Endothelial cell (in vitro differentiated cells): Measurements from ENCODE around the gene NCSTN. TPM values are rescaled to one million over a fixed set of nuclear protein-coding genes. Genes with fewer than 3 reads are reported as not detected.

ENCODE experiments used
- DNase-seq: peaks from one replicate; pipeline ENCODE4 v3.0.0; 2021; ENCODE audit warnings: low spot score
- H3K27ac Mint-ChIP-seq: one replicate; pipeline ENCODE4 v1.8.0; 2021; ENCODE audit warnings: mixed read lengths, inconsistent platforms; ENCODE audit not compliant: unreplicated experiment
- H3K27me3 Mint-ChIP-seq: one replicate; pipeline ENCODE4 v1.8.0; 2021; ENCODE audit warnings: mild to moderate bottlenecking, moderate library complexity, mixed read lengths, inconsistent platforms; ENCODE audit not compliant: unreplicated experiment
- H3K36me3 Mint-ChIP-seq: one replicate; pipeline ENCODE4 v1.8.0; 2021; ENCODE audit warnings: mild to moderate bottlenecking, low read depth, mixed read lengths, inconsistent platforms; ENCODE audit not compliant: unreplicated experiment
- H3K4me1 Mint-ChIP-seq: one replicate; pipeline ENCODE4 v1.8.0; 2021; ENCODE audit warnings: mild to moderate bottlenecking, mixed read lengths, inconsistent platforms; ENCODE audit not compliant: unreplicated experiment
- H3K4me3 Mint-ChIP-seq: one replicate; pipeline ENCODE4 v1.8.0; 2021; ENCODE audit warnings: mild to moderate bottlenecking, mixed read lengths, inconsistent platforms; ENCODE audit not compliant: unreplicated experiment
- H3K9me3 Mint-ChIP-seq: one replicate; pipeline ENCODE4 v1.8.0; 2021; ENCODE audit warnings: mixed read lengths, inconsistent platforms; ENCODE audit not compliant: unreplicated experiment
- total RNA-seq: library from RNA; stranded (reverse); fragmentation: NEBNext Ultra II Directional; extraction: Animal tissue kit (Norgen Biotek cat#: 25700); gene quantifications from one replicate; pipeline ENCODE4 v1.2.1, GENCODE V29; 2021; ENCODE audit not compliant: unreplicated experiment
- TF ChIP-seq, protein P1 (sequence below): fragments of 200-600 bp; sonication (generic); IDR thresholded peaks from one replicate; pipeline ENCODE4 v1.5.0; 2021; ENCODE audit warnings: antibody characterized with exemption; ENCODE audit not compliant: unreplicated experiment

The NCSTN gene
- total RNA-seq, 1 donor from 2014 or later, result 115 TPM

DNA sequence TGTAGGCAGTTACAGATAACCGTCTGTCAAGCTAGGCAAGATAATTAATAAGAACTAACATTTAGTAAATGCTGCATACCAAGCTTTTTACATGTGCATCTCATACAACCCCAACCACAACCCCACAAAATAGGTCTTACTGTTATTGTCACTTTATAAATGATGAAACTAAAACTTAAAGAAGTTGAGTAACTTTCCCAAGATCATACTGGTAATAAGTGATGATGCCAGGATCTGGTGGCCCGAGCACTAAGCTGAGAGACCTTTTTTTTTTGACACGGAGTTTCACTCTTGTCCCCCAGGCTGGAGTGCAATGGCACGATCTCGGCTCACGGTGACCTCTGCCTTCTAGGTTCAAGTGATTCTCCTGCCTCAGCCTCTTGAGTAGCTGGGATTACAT, 1.8 kb downstream of the NCSTN start:
- H3K4me3 Mint-ChIP-seq, result peak overlapping the region; percentile 81
- TF ChIP-seq, protein P1, sequence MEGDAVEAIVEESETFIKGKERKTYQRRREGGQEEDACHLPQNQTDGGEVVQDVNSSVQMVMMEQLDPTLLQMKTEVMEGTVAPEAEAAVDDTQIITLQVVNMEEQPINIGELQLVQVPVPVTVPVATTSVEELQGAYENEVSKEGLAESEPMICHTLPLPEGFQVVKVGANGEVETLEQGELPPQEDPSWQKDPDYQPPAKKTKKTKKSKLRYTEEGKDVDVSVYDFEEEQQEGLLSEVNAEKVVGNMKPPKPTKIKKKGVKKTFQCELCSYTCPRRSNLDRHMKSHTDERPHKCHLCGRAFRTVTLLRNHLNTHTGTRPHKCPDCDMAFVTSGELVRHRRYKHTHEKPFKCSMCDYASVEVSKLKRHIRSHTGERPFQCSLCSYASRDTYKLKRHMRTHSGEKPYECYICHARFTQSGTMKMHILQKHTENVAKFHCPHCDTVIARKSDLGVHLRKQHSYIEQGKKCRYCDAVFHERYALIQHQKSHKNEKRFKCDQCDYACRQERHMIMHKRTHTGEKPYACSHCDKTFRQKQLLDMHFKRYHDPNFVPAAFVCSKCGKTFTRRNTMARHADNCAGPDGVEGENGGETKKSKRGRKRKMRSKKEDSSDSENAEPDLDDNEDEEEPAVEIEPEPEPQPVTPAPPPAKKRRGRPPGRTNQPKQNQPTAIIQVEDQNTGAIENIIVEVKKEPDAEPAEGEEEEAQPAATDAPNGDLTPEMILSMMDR, result no peak
- DNase-seq, result no peak

DNA sequence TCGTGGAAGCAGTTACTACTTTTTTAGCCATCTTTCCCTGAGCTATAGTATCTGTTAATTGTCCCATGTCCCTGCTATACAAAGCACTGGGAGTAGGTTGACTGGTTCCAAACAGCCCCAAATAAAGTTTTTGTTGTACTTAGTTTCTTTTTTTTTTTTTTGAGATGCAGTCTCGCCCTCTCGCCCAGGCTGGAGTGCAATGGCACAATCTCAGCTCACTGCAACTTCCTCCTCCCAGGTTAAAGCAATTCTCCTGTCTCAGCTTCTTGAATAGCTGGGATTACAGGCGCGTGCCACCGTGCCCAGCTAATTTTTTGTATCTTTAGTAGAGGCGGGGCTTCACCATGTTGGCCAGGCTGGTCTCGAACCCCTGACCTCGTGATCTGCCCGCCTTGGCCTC, 3.3 kb downstream of the NCSTN start:
- TF ChIP-seq, protein P1, result no peak
- peaks cover 31% of the 10 kb centered on the region for H3K4me1 Mint-ChIP-seq

More for the DNA sequence above, 1.8 kb downstream of the NCSTN start:
- H3K36me3 Mint-ChIP-seq, result peaks cover 14% of the 10 kb centered on the region
- no peaks in the 10 kb centered on the region for H3K9me3 Mint-ChIP-seq
- H3K4me1 Mint-ChIP-seq, result peaks cover 44% of the 10 kb centered on the region
- H3K27me3 Mint-ChIP-seq, result peaks cover 8% of the 10 kb centered on the region
- H3K27ac Mint-ChIP-seq, result peak overlapping the region; percentile 42

DNA sequence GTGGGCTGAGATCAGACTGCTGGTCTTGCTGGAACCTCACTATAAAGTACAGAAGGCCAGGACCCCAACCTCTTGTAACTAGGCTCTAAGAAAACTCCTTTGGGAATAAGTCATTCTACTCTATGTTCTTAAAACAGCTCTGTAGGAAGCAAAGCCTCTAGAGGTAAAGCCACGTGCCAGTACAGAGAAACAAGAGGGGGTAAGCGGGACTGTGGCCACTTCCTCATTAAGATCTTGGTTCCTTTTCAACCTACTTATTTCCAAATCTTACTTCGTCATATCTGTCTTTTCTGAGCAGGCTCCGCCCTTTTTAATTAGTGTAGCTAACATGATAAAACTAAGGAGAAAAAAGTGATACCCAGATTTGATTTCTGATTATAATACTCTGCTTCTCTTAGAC, 3.8 kb downstream of the NCSTN start:
- Mint-ChIP-seq H3K9me3 (no peaks in the 10 kb centered on the region), H3K4me1 (peaks cover 26% of the 10 kb centered on the region), H3K27me3 (peaks cover 8% of the 10 kb centered on the region), H3K27ac (no peak overlapping the region), H3K4me3 (peak overlapping the region; percentile 1), H3K36me3 (peaks cover 28% of the 10 kb centered on the region)
- TF ChIP-seq, protein P1, result no peak
- DNase-seq, result no peak

More for the DNA sequence above, 3.3 kb downstream of the NCSTN start:
- Mint-ChIP-seq H3K9me3 (no peaks in the 10 kb centered on the region), H3K4me3 (no peak overlapping the region), H3K27me3 (peaks cover 8% of the 10 kb centered on the region), H3K27ac (no peak overlapping the region), H3K36me3 (peaks cover 23% of the 10 kb centered on the region)
- no peak for DNase-seq

DNA sequence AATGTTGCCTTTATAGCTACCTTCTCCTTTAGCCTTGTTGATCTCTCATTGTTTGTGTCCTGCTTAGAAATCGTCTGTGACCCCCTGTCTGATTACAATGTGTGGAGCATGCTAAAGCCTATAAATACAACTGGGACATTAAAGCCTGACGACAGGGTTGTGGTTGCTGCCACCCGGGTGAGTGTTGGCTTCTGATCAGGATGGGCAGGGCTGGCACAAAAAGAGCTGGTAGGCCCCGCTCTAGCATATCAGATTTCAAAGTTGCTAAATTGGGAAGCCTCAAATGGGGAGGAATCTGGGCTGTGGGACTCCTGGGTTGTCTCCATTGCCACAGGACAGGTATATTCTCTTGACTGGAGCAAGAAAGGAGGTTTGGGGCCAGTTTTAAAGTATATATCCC, 8.4 kb downstream of the NCSTN start:
- DNase-seq, result no peak
- Mint-ChIP-seq H3K4me1 (peaks cover 6% of the 10 kb centered on the region), H3K27ac (no peak overlapping the region), H3K4me3 (no peak overlapping the region), H3K27me3 (peaks cover 2% of the 10 kb centered on the region), H3K9me3 (no peaks in the 10 kb centered on the region), H3K36me3 (peaks cover 55% of the 10 kb centered on the region)
- TF ChIP-seq, protein P1, result no peak

DNA sequence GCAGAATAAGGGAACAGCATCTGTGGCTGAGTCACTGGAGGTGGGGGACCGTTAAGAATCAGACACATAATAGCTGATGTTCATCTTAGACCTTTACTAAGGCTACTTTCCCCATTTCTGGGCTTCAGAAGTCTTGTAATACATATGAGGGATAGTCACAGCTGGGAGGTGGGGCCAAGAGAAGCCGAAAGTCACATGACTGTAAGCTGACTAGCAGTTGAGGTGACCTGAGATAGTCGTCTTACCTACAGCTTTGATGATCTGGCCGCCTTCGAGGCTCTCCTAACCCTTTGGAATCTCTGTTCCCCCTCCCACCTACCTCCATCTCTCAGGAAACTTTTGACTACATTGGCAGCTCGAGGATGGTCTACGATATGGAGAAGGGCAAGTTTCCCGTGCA, 9.4 kb downstream of the NCSTN start:
- Mint-ChIP-seq H3K4me1 (peaks cover 6% of the 10 kb centered on the region), H3K9me3 (no peaks in the 10 kb centered on the region), H3K4me3 (peak overlapping the region; percentile 35), H3K36me3 (peaks cover 56% of the 10 kb centered on the region), H3K27me3 (peaks cover 2% of the 10 kb centered on the region), H3K27ac (no peak overlapping the region)
- TF ChIP-seq, protein P1, result no peak
- DNase-seq, result no peak
